Amygdala (tissue), 56 donors: ENCODE measurements around the gene RAD51B.
"Not testable (repeated sequence)": the region's sequence is repeated elsewhere in the genome, so short reads cannot be mapped to it uniquely, and the experiment has no call there.

Experiments
- DNase-seq, 56 donors: peaks; one replicate each; lab custom pipeline; 2025; lab: John Stamatoyannopoulos, UW

RAD51B gene

DNA sequence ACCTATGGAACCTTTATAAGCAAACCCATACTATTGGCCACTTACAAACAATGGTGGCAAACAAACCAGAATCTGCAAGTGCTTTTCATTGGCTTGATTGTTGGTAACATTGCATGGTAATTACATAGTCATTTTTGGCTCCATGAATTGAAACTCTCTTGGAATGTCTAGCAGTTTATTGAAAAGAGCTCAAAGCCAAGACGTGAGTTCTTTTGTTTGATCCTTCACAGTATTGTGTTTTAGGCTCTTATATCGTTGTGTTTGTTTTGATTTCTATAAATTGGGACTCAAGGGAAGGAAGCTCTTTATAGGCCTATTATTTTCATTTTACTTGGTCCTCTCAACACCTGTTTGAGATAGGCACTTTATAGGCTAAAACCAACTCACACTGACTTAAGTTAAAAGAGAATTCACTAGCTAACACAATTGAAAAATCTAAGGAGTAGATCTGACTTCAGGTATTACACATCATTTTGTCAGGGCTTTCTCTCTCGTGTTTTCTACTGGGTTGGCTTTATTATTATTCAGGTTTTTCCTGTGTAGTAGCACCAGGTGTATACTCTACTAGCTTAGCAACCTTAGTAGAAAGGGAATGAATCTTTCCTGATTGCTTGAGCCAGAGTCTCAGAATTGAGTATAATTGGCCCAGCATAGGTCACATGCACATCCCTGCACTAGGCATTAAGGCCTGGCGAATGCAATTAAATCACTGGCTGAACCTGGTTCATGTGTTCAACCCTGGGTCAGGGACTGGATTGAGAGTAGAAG is 341.4 kb downstream of the RAD51B start:
- no peak for DNase-seq

DNA sequence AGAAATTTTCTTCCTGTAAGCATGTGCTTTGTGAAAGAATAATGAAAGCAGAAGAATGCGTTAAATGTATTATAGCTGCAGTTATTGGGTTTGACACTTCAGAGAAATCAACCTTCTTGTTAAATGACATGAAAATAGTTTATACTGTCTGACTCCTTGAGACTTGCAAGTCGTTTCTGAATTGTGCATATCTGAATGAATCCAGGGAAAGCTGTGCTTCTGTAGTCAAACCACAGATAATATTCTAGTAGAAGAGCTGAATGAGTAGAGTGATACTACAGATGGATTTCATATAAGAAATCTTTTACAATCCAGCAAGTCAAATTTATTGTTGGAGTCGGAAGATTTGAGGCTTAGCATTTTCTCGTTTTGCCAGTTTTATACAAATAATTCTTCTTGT is 343.3 kb downstream of the RAD51B start:
- DNase-seq: no peak

DNA sequence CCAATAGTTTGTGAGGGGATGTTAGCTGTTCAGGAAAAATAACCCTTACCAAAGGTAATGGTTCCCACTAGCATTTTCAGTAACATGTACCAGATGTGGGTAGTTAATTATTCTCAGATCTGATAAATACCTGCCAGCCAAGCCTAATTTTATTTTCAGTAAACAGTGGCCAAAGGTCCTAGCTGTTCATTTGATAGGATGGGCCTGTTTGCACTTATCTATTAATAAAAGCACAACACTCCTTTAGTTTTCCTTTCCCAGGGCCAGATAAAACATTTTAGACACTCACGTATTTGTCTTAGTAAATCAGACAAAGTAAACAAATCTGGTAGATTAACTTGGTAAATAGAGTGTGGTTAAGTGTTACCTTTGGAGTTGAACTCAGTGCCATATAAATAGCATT is 345.1 kb downstream of the RAD51B start:
- no peak for DNase-seq

DNA sequence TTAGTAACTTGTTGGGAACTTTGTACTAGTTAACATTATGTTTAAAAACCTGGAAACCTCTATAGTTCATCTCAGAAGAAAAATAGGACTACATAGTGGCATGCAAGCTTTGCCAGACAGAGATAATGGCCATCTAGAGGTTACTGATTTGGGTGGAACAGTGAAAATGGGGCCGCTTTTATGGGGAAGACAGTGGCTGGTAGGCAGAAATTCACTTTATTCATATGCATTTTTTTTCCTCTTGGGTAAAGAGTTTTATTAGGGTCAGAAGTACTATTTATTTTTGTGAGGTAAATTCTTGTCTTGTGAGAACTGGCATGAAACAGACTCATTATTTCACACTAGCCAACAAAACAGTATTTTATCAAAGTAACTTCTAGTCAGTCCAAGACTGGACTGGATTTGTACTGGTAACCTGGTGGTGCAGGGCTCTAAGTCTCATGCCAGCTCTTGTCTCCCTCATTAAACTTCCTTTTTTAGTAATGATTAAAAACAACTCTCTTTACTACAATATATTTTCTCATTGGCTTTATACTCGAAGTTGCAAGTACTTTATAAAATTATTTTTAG is 345.8 kb downstream of the RAD51B start:
- no peak for DNase-seq

DNA sequence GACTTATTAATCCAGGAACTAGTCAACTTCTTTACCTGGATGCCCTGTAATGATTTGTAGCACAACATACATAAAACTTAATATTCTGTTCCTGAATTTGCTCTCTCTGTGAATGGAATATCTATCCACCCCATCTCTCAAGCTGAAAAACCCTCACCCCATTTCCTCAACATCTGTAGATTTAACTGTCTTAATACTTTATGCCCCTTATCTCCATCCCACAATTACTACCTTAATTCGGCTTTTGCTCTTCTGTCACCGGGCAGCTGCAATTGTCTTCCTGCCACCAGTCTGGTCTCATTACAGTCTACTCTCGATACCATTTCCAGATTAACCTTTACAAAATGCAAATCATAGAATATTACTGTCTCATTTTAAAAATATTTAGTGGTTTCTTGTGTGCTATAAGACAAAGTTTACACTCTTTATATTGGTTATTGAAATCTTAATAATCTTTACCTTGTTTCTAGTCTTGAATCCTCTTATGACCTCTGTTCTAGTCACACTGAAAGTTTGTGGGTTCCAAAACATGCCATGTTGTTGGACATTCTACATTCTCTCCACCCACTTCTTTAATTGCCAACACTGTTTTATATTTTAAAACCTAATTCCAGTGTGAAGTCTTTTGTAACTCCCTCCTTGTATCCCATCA is 347.3 kb downstream of the RAD51B start:
- no peak for DNase-seq

DNA sequence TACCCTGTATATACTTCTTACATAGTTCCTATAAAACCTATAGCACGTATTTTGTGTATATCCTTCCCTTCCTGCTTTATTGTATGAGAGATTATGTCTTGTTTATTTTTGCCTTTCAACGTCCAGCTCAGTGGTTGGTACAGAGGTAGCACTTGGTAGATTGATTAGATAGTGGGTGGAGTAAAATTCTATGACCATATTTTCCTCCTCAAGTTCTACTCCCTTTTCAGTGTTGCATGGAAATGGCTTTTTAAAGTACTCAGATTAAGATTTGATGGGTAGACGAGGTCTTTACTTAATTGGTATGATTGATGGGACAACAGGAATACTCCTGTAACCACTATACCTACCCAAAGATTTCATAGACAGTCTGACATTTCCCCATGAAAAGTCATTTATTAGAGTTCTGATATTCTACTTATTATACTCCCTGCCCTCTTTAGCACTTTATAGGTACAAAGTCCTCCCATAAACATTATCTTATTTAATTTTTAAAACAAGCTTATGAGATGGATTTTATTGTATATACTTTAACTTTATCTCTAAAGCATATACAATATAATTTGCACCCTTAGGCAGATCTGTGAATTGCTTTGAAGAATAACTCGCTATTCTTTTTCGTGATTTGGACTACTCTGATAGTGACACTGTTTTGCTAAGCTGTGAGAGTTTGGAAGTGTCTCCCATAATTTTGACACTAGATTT is 348.0 kb downstream of the RAD51B start:
- DNase-seq: no peak

DNA sequence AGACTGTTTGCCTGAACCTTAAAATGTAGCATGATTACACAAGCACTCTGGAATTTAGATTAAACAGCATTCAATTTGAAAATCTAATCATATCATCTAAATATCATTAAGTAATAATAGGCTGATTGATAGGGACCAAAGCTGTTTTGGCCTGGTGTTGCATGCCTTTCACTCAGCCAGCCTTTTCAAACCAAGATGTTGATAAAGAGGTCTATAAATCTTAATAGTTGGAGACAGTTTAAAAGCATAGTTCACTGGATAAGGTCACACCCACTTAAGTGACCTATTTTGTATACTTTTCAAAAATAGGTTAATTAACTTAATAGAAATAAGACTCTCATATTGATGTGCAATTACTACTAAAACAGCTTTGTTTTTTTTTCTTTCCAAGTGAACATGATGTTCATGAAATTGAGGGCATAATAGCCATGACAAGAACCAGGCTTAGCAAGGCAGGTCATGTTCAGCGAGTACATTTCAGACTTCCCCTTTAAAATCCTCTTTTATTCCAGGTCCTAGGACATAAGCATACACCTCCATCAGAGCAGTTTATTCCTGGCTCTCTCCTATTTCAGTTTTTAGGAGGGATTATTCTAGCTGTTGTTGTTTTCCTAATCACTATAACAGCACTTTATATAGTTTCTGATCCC is 349.0 kb downstream of the RAD51B start:
- no peak for DNase-seq

DNA sequence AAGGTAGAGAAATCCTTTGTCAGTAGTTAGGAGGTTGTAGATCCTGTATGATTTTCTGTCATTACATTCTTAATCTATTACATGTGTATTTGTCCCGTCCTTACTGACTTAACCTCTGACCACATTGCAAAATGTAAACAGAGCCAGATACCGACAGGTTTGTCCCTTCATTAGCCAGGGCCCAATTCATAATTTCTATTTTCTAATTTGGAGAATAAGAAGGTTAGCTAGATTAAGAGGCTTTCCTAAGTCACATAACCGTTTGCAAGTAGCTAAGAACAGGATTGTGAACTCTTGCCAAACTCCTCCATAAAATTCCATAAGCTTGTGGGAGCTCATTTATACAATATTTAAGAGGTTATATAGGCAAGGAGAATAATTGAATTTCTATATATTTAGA is 352.6 kb downstream of the RAD51B start:
- DNase-seq: no peak

DNA sequence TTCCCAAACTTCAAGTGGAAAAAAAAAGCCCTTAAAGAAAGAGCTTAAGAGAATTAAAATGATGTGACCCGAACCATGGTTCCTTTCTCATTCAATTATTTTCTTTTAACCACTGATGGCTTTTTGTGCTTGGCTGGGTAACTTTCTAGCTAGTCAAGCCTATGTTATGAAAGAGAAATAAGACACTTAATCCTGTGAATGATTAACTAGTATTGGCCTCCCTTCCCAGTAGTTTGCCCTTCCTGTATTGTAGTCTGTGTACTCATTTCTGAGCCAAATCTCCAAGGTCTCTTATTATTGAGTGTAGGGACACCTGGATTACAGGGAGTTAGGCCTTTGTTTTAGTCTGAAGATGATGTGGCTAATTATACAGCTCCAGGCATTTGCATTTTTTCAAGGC is 353.0 kb downstream of the RAD51B start:
- DNase-seq: no peak

DNA sequence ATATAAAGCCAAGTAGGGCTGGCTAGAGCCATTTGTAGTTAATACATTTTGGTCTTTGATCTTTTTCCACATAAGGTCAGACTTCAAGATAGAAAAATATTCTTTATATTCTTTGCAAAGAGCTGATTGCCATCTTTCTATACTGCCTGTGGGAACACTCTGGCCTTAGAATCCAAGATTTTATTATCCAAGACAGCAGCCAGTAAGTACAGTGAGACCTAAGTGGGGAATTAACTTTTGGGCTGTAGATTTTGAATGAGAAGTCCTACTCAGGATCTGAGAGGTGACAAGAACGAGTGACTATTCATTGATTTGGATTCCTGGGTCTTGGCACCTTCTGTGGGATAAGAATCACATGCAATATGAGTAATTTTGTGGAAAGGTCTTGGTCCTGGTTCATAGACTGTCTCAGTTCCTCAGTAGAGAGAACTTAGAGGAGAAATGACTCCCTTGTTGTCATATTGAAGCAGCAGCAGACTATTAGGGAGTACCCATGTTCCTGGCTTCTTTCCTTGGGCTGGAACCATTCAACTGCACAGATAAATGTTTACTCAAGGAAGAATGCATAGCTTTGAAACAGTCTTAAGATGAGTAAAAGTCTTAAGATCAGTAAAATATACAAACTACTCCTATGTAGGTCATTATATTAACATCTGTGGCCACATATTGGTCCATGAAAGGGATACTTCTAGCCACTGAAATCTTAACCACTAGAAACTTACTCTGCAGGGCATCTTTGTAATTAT is 353.8 kb downstream of the RAD51B start:
- no peak for DNase-seq

DNA sequence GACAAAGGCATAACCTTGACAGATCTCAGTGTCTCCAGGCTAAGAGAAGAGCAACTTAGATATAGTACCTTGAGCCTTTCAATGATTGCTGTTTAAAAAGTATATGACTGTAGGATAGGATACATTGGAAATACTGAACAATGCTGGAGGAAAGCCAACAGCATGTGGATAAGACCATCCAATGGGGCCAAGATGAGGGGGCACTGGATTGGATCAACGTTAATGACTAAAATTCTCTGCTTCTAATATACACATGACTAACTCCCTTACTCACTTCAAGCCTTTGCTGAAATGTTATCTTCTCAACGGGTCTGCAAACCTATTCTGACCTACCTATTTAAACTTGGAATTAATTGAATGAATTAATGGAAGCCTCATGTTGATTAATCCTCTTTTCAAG is 354.9 kb downstream of the RAD51B start:
- DNase-seq: no peak

DNA sequence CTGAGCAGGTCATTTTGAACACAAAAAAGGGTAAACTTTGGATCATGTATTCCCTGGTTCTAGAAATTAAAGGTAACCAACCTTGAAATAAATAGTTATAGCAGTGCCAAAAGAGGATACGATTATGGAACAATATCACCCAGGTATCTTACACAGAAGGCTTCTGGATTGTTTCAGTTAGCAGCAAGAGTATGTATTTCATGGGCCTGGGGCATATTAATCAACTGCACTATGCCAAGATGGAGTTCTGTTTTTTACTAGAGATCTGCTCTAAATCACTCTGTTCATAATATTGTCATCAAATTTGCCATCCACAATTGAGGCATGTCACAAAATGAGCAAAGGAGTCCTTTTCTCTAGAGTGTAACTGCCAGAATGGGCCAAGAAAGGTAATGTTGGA is 357.1 kb downstream of the RAD51B start:
- no peak for DNase-seq

DNA sequence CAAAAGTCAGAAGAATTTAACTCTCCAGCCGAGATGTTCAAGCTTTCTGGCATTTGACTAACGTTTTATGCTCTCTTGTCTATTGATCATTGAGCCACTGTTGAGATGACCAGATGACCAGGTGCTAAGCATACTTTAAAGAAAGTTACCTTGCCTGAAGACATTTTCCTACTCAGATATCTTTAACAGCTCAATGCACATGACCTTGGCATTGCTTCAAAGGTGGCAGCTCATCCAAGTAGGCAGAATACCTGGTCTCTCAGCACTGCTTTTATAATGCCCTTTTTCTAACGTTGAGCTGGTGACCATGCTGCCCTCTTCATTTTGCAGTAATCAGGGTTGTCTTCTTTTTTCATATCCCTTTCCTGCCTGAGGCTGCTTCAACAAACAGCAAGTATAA is 358.1 kb downstream of the RAD51B start:
- no peak for DNase-seq

DNA sequence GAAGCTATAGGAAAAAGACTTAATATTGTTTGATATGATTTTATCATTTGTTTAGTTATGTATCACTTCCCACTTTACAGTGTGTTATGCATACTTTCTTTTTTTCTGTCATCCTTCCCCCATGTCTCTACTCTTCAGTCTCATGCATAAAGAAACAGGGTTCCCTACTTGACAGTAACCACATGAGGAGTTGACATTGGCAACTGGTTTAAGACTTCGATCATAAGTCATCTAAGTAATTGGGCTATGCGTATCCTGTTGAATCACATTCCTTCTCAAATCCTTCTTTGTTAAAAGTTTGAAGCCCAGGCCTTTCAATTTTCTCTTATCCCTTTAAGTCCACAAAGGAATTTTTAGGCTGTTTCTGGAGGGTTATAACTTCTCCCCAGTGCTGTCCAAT is 358.7 kb downstream of the RAD51B start:
- DNase-seq: no peak

DNA sequence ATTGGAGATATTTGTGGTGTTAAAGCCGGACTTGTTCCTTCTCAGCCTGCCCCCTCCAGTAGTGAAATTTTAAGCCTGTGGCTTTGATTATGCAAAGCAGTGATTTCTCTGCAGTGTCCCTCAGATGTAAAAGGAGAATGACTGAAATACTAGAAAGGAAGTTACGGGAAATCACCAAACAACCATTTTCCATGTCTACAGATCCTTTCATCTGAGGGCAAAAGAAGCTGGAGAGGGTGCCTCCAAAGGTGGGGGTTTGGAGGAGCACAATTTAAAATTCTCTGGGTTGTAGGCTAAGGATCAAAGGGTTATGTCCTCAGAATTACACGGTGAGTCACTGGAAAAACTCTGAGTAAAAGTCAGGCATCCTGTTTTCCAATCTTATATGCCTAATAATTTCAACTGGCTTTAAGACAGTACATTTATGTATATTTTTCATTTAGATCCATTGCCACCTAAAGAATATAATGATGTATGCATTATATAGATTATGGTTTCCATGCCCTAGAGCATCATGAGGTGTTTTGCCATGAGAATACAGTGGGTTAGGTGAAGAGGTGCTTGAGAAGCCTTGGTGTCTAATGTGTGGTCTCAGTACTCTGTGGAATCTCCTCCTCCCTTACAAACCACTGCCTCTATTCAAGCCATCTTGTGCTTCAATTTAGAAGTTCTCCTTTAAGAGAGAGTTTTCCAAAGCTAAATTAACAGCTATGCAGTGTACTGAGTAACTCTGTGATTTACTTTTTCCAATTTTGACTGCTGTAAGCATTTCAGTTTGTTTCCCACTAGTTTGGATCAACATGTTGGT is 362.1 kb downstream of the RAD51B start:
- no peak for DNase-seq

DNA sequence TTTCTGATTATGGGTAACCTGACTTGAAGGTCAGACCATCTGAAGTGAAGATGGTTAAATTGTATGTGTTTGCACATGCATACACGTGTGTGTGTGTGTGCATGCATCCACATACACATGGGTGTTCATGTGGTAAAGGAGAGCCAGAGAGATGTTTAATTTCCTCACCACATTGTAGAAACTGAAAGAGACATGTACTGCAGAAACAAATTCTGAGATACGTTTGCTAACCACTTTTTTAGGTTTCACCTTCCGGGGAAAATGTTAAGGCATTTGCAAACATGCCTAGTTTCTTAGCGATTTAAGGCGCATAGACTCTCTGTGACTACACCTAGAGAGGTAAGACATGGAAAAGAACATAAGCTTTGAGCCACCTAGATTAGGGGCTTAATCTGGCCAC is 362.9 kb downstream of the RAD51B start:
- DNase-seq: no peak

DNA sequence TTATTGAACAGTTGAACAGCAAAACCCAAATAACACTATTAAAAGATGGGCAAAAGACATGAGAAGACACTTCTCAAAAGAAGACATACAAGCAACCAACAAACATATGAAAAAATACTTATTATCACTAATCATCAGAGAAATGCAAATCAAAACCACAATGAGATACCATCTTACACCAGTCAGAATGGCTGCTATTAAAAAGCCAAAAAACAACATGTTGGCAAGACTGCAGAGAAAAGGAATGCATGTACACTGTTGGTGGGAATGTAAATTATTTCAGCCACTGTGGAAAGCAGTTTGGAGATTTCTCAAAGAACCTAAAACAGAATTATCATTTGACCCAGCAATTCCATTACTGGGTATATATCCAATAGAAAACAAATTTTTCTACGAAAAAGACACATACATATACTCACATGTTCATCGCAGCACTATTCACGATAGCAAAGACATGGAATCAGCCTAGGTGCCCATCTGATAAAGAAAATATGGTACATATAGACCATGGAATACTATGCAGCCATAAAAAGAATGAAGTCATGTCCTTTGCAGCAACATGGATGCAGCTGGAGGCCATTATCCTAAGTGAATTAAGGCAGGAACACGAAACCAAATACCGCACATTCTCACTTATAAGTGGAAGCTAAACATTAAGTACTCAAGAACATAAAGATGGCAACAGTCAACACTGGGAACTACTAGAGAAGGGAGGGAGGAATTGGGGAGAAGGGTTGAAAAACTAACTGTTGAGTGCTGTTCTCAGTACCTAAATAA is 367.1 kb downstream of the RAD51B start:
- not testable (repeated sequence) for DNase-seq

DNA sequence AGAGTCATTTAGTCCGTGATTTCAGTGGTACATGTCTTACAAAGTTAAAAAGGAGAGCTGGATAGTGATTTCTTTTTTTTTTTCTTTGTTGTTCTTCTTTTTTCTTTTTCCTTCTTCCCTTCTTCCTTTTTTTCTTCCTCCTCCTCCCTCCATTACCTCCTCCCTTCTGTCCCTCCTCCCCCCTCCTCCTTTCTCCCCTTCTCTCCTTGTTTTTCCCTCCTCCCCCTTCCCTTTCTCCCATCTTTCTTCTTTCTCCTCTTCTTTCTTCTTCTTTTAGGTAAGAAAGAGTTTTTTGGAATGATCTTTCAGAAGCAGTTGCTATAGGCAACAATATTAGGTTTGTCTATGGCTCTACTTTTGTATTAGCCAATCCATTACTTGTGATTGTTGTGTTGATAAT is 368.6 kb downstream of the RAD51B start:
- no peak for DNase-seq

DNA sequence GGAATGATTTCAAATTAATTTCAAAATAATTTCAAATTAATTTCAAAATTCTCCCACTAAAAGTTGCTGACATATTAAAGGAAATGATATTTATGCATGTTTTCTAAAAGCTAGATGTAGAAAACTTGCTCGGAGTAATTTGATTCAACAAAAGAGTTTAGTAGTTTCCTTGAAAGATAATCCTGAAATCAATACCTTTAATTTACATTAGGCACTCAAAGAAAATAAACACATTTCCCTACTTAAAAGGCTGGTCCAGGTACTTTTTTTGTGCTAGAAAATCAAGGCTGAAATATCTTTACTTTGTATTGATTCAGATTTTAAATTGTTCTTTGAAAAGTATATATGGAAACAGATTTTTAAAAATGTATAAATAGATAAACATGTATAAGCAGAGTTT is 370.5 kb downstream of the RAD51B start:
- no peak for DNase-seq
